ENCODE results near the gene LACTB.

The LACTB gene

DNA sequence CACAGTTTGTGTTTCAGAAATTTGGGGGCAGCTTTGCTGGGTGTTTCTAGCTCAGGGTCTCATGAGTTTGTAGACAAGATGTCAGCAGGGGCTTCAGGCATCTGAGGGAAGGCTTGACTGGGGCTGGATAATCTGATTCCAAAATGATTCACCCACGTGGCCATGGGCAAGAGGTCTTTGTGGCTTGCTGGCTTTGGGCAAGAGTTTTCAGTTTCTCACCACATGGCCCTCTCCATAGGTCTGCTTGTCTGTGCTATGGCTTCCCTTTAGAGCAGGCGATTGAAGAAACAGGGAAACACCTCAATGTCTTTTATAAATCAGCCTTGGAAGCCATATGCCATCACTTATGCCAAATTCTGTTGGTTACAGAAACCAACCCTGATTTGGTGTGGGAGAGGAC, 23.8 kb downstream of the LACTB start:
- TF ChIP-seq POLR2AphosphoS5 (IDR thresholded peaks at IDR 0.05; ENCODE audit: low read depth, low read length) (no peak), SIN3A (IDR thresholded peaks at IDR 0.05; ENCODE audit: borderline replicate concordance, insufficient read depth, low read length) (no peak), TAF1 (IDR thresholded peaks at IDR 0.05; ENCODE audit: borderline replicate concordance, insufficient read depth, low read length) (no peak), FOXP2 (optimal IDR thresholded peaks at IDR 0.05; ENCODE audit: borderline replicate concordance, extremely low read depth, extremely low read length, insufficient read depth) (no peak)
- TF ChIP-seq, protein P1, sequence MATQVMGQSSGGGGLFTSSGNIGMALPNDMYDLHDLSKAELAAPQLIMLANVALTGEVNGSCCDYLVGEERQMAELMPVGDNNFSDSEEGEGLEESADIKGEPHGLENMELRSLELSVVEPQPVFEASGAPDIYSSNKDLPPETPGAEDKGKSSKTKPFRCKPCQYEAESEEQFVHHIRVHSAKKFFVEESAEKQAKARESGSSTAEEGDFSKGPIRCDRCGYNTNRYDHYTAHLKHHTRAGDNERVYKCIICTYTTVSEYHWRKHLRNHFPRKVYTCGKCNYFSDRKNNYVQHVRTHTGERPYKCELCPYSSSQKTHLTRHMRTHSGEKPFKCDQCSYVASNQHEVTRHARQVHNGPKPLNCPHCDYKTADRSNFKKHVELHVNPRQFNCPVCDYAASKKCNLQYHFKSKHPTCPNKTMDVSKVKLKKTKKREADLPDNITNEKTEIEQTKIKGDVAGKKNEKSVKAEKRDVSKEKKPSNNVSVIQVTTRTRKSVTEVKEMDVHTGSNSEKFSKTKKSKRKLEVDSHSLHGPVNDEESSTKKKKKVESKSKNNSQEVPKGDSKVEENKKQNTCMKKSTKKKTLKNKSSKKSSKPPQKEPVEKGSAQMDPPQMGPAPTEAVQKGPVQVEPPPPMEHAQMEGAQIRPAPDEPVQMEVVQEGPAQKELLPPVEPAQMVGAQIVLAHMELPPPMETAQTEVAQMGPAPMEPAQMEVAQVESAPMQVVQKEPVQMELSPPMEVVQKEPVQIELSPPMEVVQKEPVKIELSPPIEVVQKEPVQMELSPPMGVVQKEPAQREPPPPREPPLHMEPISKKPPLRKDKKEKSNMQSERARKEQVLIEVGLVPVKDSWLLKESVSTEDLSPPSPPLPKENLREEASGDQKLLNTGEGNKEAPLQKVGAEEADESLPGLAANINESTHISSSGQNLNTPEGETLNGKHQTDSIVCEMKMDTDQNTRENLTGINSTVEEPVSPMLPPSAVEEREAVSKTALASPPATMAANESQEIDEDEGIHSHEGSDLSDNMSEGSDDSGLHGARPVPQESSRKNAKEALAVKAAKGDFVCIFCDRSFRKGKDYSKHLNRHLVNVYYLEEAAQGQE (IDR thresholded peaks at IDR 0.05; ENCODE audit: insufficient read depth in 1 of 2, low read depth in 2 of 2, low read length in 2 of 2), result no peak

DNA sequence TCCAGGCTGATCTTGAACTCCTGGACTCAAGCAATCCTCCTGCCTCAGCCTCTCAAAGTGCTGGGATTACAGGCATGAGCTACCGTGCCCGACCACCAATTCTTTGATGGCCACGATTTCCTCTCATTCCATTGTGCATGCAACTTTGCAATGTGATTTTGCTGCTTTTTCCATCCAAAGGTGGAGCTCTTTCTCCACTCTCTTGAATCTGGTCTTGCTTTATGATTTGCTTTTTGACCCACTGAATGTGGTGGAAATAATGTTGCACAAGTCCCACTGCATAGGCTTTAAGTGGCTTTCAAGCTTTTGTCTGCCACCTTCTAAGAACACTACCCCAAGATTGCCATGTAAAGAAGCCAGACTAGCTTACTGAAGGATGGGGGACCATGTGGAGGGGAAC, 25.0 kb downstream of the LACTB start:
- TF ChIP-seq FOXP2 (optimal IDR thresholded peaks at IDR 0.05; ENCODE audit: borderline replicate concordance, extremely low read depth, extremely low read length, insufficient read depth) (no peak), SIN3A (IDR thresholded peaks at IDR 0.05; ENCODE audit: borderline replicate concordance, insufficient read depth, low read length) (no peak)

DNA sequence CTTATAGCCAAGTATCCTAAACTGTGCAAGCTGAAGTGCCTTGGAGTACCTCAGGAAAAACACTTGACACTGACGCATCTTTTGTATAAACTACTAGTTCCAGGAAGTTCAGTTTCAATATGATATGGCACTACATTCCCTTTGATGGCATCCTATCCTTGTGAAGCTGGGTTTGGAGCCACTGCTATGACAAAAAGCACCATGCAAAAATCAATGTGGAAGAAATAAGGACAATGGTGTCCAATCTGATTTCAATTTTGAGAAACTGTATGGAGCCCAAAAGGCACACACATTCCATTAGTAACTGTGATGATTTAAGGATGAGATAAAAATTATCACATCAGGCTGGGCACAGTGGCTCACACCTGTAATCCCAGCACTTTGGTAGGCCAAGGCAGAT, 30.0 kb downstream of the LACTB start:
- TF ChIP-seq, protein P1 (IDR thresholded peaks at IDR 0.05; ENCODE audit: insufficient read depth in 1 of 2, low read depth in 2 of 2, low read length in 2 of 2), result no peak
- TF ChIP-seq SIN3A (IDR thresholded peaks at IDR 0.05; ENCODE audit: borderline replicate concordance, insufficient read depth, low read length) (no peak), FOXP2 (optimal IDR thresholded peaks at IDR 0.05; ENCODE audit: borderline replicate concordance, extremely low read depth, extremely low read length, insufficient read depth) (no peak), TAF1 (IDR thresholded peaks at IDR 0.05; ENCODE audit: borderline replicate concordance, insufficient read depth, low read length) (no peak), POLR2AphosphoS5 (IDR thresholded peaks at IDR 0.05; ENCODE audit: low read depth, low read length) (no peak)

DNA sequence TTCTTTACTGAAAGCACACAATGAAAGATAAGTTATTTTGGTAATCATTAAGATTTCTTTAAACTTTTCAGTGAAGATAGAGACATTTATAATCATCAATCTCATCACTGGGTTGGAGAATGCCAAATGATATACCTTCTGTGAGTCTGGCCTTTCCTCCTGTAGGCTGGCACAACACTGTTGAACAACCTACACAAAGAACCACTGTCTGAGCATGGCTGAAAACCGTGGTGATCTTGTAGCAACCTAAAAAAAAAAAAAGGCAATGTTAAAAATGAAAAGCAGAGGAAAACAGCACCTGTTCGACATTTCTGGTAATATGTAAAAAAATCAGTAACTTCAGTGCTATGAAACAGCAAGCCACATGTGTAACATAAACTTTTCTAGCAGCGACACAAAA, 33.8 kb downstream of the LACTB start:
- TF ChIP-seq FOXP2 (optimal IDR thresholded peaks at IDR 0.05; ENCODE audit: borderline replicate concordance, extremely low read depth, extremely low read length, insufficient read depth) (no peak), SIN3A (IDR thresholded peaks at IDR 0.05; ENCODE audit: borderline replicate concordance, insufficient read depth, low read length) (no peak), TAF1 (IDR thresholded peaks at IDR 0.05; ENCODE audit: borderline replicate concordance, insufficient read depth, low read length) (no peak), POLR2AphosphoS5 (IDR thresholded peaks at IDR 0.05; ENCODE audit: low read depth, low read length) (no peak)
- TF ChIP-seq, protein P1 (IDR thresholded peaks at IDR 0.05; ENCODE audit: insufficient read depth in 1 of 2, low read depth in 2 of 2, low read length in 2 of 2), result no peak

DNA sequence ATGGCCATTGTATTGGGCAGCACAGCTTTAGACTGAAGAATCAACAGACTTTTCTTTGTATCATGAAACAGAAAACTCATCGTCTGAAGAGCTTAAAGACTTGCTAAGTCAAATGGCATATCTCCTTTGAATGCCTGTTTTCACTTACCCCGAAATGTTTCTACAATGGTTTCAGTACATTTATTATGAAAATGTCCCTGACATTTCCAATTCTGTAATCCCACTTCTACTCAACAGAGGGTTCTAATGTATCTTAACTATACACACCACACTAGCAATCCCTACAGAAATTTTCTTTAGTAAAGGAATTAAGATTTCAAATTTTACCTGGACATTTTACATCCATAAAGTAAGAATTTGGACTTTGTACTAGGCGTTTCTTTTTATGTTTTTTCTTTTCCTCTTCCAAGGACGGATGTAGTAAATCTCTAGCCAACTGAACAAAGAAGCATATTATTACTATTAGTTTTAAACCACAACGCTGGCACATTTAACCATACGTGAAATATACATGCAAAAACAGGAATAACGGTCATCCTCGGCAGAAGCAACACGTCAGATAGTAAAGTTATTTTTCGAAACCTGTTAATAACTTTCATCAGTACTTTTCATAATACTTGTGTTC, 34.5 kb downstream of the LACTB start:
- TF ChIP-seq FOXP2 (optimal IDR thresholded peaks at IDR 0.05; ENCODE audit: borderline replicate concordance, extremely low read depth, extremely low read length, insufficient read depth), result no peak
- no peak for TF ChIP-seq TAF1 (IDR thresholded peaks at IDR 0.05; ENCODE audit: borderline replicate concordance, insufficient read depth, low read length)
- TF ChIP-seq POLR2AphosphoS5 (IDR thresholded peaks at IDR 0.05; ENCODE audit: low read depth, low read length), result no peak
- TF ChIP-seq, protein P1 (IDR thresholded peaks at IDR 0.05; ENCODE audit: insufficient read depth in 1 of 2, low read depth in 2 of 2, low read length in 2 of 2), result no peak
- TF ChIP-seq SIN3A (IDR thresholded peaks at IDR 0.05; ENCODE audit: borderline replicate concordance, insufficient read depth, low read length), result no peak
